ENCODE data around the gene CDH16. TPM values are rescaled to one million over a fixed set of nuclear protein-coding genes. Genes with fewer than 3 reads are reported as not detected.

CDH16 gene
- total and polyA plus RNA-seq, 2 donors (not counting 3 experiments of a cell fraction or from before 2014, with no cell fraction given): not detected

- no peaks in the 10 kb centered on the region for H3K9me3 ChIP-seq (replicated peaks; ENCODE audit: control insufficient read depth, insufficient read depth, low read length)
- no peaks in the 10 kb centered on the region for H3K4me1 ChIP-seq (ENCODE audit: control insufficient read depth, extremely low read depth, insufficient read depth, low read length)
- no peak overlapping the region for H2AFZ ChIP-seq (ENCODE audit: low read depth, low read length)
- no peaks in the 10 kb centered on the region for H3K27me3 ChIP-seq (ENCODE audit: control insufficient read depth in 2 of 2, insufficient read depth in 2 of 2, low read length in 2 of 2)
- H4K20me1 ChIP-seq (replicated peaks; ENCODE audit: control insufficient read depth, extremely low read depth, insufficient read depth, low read length): no peaks in the 10 kb centered on the region
- dilution Hi-C loops (cut with MboI; ENCODE audit: extremely low pct_ligation_motif_present, low sequenced_read_pairs): no loop called here
- H3K9ac ChIP-seq (replicated peaks; ENCODE audit: extremely low read depth, insufficient read depth, low read length): no peak overlapping the region
- CTCF ChIA-PET: interaction anchor here (0.9 to 1.7 kb wide), 6 partner anchors 10 to 248 kb away, joined by 3 to 7 read pairs (median 3); partner anchors contain the start of gene CDH16
- intact Hi-C loops (cut with micrococcal nuclease): no loop called here
- no peak overlapping the region for H3K27ac ChIP-seq (ENCODE audit: insufficient read depth, low read depth, low read length)
- no peak overlapping the region for H3K4me3 ChIP-seq (replicated peaks in 1 of 3; ENCODE audit: insufficient read depth in 1 of 3, low read depth in 1 of 3, low read length in 3 of 3)
- no TSS peak for BruUV-seq (replicated peaks)
- H3K79me2 ChIP-seq (ENCODE audit: control insufficient read depth, insufficient read depth, low read length): no peaks in the 10 kb centered on the region
- H3K36me3 ChIP-seq (ENCODE audit: control insufficient read depth in 2 of 2, extremely low read depth in 1 of 2, insufficient read depth in 2 of 2, low read length in 2 of 2): no peaks in the 10 kb centered on the region
- FAIRE-seq: no peak
- no peak for DNase-seq (ENCODE audit: low read depth, low spot score)
- no peak overlapping the region for H3K4me2 ChIP-seq (ENCODE audit: insufficient read depth, low read length)
- no peak for TF ChIP-seq FOS (IDR thresholded peaks at IDR 0.05; ENCODE audit: borderline replicate concordance, insufficient read depth, low read length)
- no peak for TF ChIP-seq CTCF (IDR thresholded peaks at IDR 0.05; ENCODE audit: extremely low read depth in 1 of 2, insufficient read depth in 1 of 2, low read depth in 1 of 2, low read length in 2 of 2)
- no peak for TF ChIP-seq MAX (IDR thresholded peaks at IDR 0.05; ENCODE audit: insufficient read depth, insufficient read length)
- no peak for TF ChIP-seq POLR2A (IDR thresholded peaks at IDR 0.05; ENCODE audit: low read depth, low read length)
- TF ChIP-seq JUN (IDR thresholded peaks at IDR 0.05; ENCODE audit: borderline replicate concordance, insufficient read depth, insufficient read length, low read depth): no peak
- TF ChIP-seq EZH2 (IDR thresholded peaks at IDR 0.05; ENCODE audit: borderline replicate concordance, low read depth, low read length, severe bottlenecking): no peak
- TF ChIP-seq GATA2 (IDR thresholded peaks at IDR 0.05; ENCODE audit: insufficient read depth, insufficient read length, low read depth, low read length): no peak
- TF ChIP-seq MYC (IDR thresholded peaks at IDR 0.05; ENCODE audit: low read depth, low read length): no peak
- no peak for TF ChIP-seq POLR2AphosphoS5 (IDR thresholded peaks at IDR 0.05; ENCODE audit: insufficient read depth, low read depth, low read length)
- H3K9me1 ChIP-seq (replicated peaks; ENCODE audit: control insufficient read depth, extremely low read depth, insufficient read depth, low read length): no peaks in the 10 kb centered on the region
- POLR2A ChIA-PET: no interaction called here
Measured at GRCh38 chr16:66906916-66907836, 11.5 kb downstream of the CDH16 start.
